ENCODE data around the gene PPY. TPM values are rescaled to one million over a fixed set of nuclear protein-coding genes. Genes with fewer than 3 reads are reported as not detected.

Gene PPY
- total RNA-seq, 2 experiments from 2014 or later, result not detected

GRCh38 chr17:43913584-43913983, 28.7 kb downstream of the PPY start:
- POLR2A ChIA-PET, result no interaction called here
- no peaks in the 10 kb centered on the region for H3K9me3 Mint-ChIP-seq
- intact Hi-C loops (cut with micrococcal nuclease), result no loop called here

DNA sequence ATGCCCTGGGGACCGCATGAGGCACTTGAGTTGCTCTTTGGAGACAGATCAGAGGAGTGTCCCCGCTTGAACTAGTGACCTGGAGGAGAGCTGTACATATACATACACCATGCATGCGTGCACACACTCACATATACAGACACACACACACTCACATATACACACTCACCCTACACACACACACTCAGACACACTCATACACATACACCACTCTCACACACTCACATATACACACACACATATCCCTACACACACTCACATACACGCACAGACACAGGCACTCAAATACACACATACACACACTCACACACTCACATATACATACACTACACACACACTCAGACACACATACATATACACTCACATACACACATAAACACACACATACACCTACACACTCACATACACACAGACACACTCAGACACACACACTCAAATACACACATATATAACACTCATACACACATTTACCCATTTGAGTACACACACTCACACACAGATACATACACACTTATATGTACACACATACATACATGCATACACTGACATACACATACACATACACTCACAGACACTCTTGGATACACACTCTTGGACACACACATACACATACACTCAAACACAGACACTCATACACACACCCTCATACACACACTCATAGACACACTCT, 29.5 kb downstream of the PPY start:
- intact Hi-C loops (cut with micrococcal nuclease), result no loop called here
- TF ChIP-seq CTCF (IDR thresholded peaks at IDR 0.05), result no peak
- no peak for DNase-seq
- H3K4me1 Mint-ChIP-seq (ENCODE audit: low read depth), result peaks cover 12% of the 10 kb centered on the region
- H3K36me3 Mint-ChIP-seq (ENCODE audit: low read depth), result no peaks in the 10 kb centered on the region
- CTCF ChIA-PET, result interaction anchor here (0.7 kb wide), 1 partner anchor 83 kb away, joined by 4 read pairs; no protein-coding TSS in a partner anchor
- H3K27me3 Mint-ChIP-seq, result no peaks in the 10 kb centered on the region
- ATAC-seq, result no peak
- H3K9me3 Mint-ChIP-seq, result no peaks in the 10 kb centered on the region
- POLR2A ChIA-PET, result no interaction called here
- no peak overlapping the region for H3K4me3 Mint-ChIP-seq
- no peak overlapping the region for H3K27ac Mint-ChIP-seq

More at GRCh38 chr17:43913584-43913983, 28.7 kb downstream of the PPY start:
- Mint-ChIP-seq H3K4me3 (no peak overlapping the region), H3K4me1 (ENCODE audit: low read depth) (peaks cover 7% of the 10 kb centered on the region), H3K27me3 (no peaks in the 10 kb centered on the region), H3K36me3 (ENCODE audit: low read depth) (no peaks in the 10 kb centered on the region), H3K27ac (no peak overlapping the region)
- CTCF ChIA-PET, result interaction anchor here (1.0 to 1.7 kb wide), 6 partner anchors 10 to 35 kb away, joined by 3 to 8 read pairs (median 4); no protein-coding TSS in a partner anchor
- ATAC-seq, result no peak
- DNase-seq, result no peak
- no peak for TF ChIP-seq CTCF (IDR thresholded peaks at IDR 0.05)

DNA sequence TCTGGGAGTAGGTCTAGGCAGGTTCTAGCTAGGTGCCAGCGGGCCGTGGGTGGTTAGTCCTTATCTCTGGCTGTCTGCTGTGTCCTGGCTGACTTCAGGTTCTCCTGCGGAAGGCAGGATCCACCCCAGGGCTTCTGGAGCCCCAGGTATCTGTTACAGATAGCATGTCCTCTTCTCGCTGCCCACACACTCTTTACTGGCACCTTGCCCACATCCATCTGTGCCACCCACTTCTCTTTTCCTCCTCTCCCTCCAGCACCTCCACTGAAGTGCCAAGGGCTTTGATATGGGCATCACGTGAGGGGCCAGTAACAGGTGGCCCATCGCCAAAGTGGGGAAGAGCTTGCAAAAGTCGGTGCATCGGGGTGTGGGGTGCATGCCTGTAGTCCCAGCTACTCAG, 30.4 kb downstream of the PPY start:
- H3K36me3 Mint-ChIP-seq (ENCODE audit: low read depth), result no peaks in the 10 kb centered on the region

DNA sequence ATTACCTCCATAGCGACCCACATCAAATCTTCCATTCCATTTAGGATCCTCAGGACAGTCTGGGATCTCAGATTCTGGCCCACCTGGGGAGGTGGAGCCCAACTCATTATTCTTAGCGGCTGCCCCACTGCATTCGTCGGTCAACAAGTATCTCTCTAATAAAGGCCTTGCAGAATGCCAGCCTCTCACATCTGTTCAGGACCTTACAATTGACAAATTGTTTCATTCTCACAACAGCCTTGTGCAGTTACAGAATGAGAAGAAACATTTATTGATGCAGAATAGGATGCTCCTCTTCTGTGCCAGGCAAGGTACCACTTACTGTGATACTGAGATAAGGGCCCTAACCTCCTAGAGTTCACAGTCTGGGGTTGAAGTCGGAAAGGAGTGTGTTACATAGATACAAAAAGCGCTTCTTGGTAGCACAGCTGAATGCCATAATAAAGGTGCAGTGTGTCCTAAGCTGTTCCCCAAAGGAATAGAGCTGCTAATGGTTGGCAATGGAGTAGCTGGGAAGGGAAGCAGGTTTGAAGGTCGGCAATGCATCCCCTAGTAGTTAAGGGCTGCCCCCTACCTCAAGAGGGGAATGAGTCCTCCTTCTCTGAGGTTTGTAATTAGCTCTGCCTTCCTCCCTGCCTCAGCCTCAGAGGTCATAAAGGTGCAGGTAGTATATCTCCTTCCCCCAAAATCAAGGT, 32.6 kb downstream of the PPY start:
- intact Hi-C loops (cut with micrococcal nuclease), result no loop called here
- Mint-ChIP-seq H3K4me1 (ENCODE audit: low read depth) (peaks cover 12% of the 10 kb centered on the region), H3K27ac (no peak overlapping the region), H3K4me3 (no peak overlapping the region), H3K27me3 (peaks cover 7% of the 10 kb centered on the region), H3K9me3 (no peaks in the 10 kb centered on the region), H3K36me3 (ENCODE audit: low read depth) (no peaks in the 10 kb centered on the region)
- CTCF ChIA-PET, result interaction anchor here (0.7 to 4.9 kb wide), 21 partner anchors 10 to 259 kb away, joined by 3 to 48 read pairs (median 4); no protein-coding TSS in a partner anchor
- POLR2A ChIA-PET, result interaction anchor here (1.0 to 1.3 kb wide), 2 partner anchors 10 to 28 kb away, joined by 3 read pairs; no protein-coding TSS in a partner anchor
- DNase-seq (no peak), ATAC-seq (no peak)
- no peak for TF ChIP-seq CTCF (IDR thresholded peaks at IDR 0.05)

More for the DNA sequence above, 30.4 kb downstream of the PPY start:
- no peak overlapping the region for H3K4me3 Mint-ChIP-seq
- ATAC-seq (no peak), DNase-seq (no peak)
- H3K9me3 Mint-ChIP-seq, result no peaks in the 10 kb centered on the region
- ChIA-PET POLR2A (interaction anchor here (1.0 kb wide), 1 partner anchor 99 kb away, joined by 3 read pairs; no protein-coding TSS in a partner anchor), CTCF (interaction anchor here (0.7 to 1.1 kb wide), 2 partner anchors 35 to 83 kb away, joined by 3 to 4 read pairs; no protein-coding TSS in a partner anchor)
- H3K27me3 Mint-ChIP-seq, result no peaks in the 10 kb centered on the region
- no peak overlapping the region for H3K27ac Mint-ChIP-seq
- no peak for TF ChIP-seq CTCF (IDR thresholded peaks at IDR 0.05)
- intact Hi-C loops (cut with micrococcal nuclease), result no loop called here
- H3K4me1 Mint-ChIP-seq (ENCODE audit: low read depth), result peaks cover 10% of the 10 kb centered on the region
